ENCODE data around the gene TANC2. TPM values are rescaled to one million over a fixed set of nuclear protein-coding genes. Genes with fewer than 3 reads are reported as not detected.

Gene TANC2
- total and polyA plus RNA-seq, 9 of the 15 experiments (the other 6 are each of a cell fraction or from before 2014, with no cell fraction given): 0.46 to 7.8 (median 4.5) TPM

GRCh38 chr17:62965686-62966425 lies at the start of gene TANC2 (continued):
- no peak for TF ChIP-seq HDAC8 (tag; IDR thresholded peaks at IDR 0.05)
- peak; percentile 43 for TF ChIP-seq HMGN3 (IDR thresholded peaks at IDR 0.05; ENCODE audit: borderline replicate concordance, extremely low read depth, insufficient read length, low read depth, low read length)
- TF ChIP-seq DLX4 (CRISPR knock-in tag; IDR thresholded peaks at IDR 0.05): no peak
- peak; percentile 32; the same call in 1 of the 2 replicates for TF ChIP-seq SMAD4 (CRISPR knock-in tag; conservative IDR thresholded peaks at IDR 0.05)
- peak; percentile 95 for TF ChIP-seq ATF3 (IDR thresholded peaks at IDR 0.05)
- TF ChIP-seq ATF3 (CRISPR knock-in tag; conservative IDR thresholded peaks at IDR 0.05): peak; percentile 76
- TF ChIP-seq CREB1 (IDR thresholded peaks at IDR 0.05): no peak; the same call in 1 of the 2 replicates
- peak; percentile 23; the same call in 1 of the 2 replicates for TF ChIP-seq CREB1 (CRISPR knock-in tag; IDR thresholded peaks at IDR 0.05)
- no peak for TF ChIP-seq DACH1 (IDR thresholded peaks at IDR 0.05; ENCODE audit: partially characterized antibody)
- peak; percentile 54; the same call in 1 of the 2 replicates for TF ChIP-seq ZBTB9 (CRISPR knock-in tag; IDR thresholded peaks at IDR 0.05)
- TF ChIP-seq ARID3B (CRISPR knock-in tag; IDR thresholded peaks at IDR 0.05; ENCODE audit: borderline replicate concordance): no peak
- peak; percentile 38; the same call in 1 of the 2 replicates for TF ChIP-seq CBFA2T2 (conservative IDR thresholded peaks at IDR 0.05)
- no peak for TF ChIP-seq TARDBP (IDR thresholded peaks at IDR 0.05)
- no peak for TF ChIP-seq ZMIZ1 (IDR thresholded peaks at IDR 0.05; ENCODE audit: low read depth in 2 of 2, low read length in 2 of 2)
- TF ChIP-seq ZNF232 (CRISPR knock-in tag; IDR thresholded peaks at IDR 0.05): no peak
- no peak for TF ChIP-seq HDAC6 (IDR thresholded peaks at IDR 0.05; ENCODE audit: low read depth, low read length)
- peak; percentile 97 for TF ChIP-seq VEZF1 (CRISPR knock-in tag; IDR thresholded peaks at IDR 0.05)
- TF ChIP-seq NR2F6 (CRISPR knock-in tag; IDR thresholded peaks at IDR 0.05): no peak
